OCI-LY1 (cell line): ENCODE results near the gene ZNF329.
"Not testable (repeated sequence)": the region's sequence is repeated elsewhere in the genome, so short reads cannot be mapped to it uniquely, and the experiment has no call there.

Experiments
- H2AFZ ChIP-seq: fragments of 200-600 bp; sonication (generic), shearing (Covaris generic); 2 replicates; pipeline ENCODE4 v1.6.0; 2014; ENCODE audit warnings: antibody characterized with exemption, mild to moderate bottlenecking, low read length
- H3F3A ChIP-seq: fragments of 200-600 bp; sonication (generic), shearing (Covaris generic); 2 replicates; pipeline ENCODE4 v1.6.0; 2014; ENCODE audit warnings: mild to moderate bottlenecking, antibody characterized with exemption, low read length, moderate library complexity; ENCODE audit not compliant: insufficient read depth
- H3K27ac ChIP-seq: fragments of 200-600 bp; sonication (generic); 2 replicates; pipeline ENCODE4 v1.5.1; 2014; ENCODE audit warnings: low read length, mixed run types, mild to moderate bottlenecking, low read depth; ENCODE audit not compliant: poor library complexity, severe bottlenecking
- H3K27me3 ChIP-seq: fragments of 200-600 bp; sonication (generic); 2 replicates; pipeline ENCODE4 v1.6.0; 2014; ENCODE audit warnings: antibody characterized with exemption, mild to moderate bottlenecking, low read length, moderate library complexity; ENCODE audit not compliant: insufficient read depth
- H3K36me3 ChIP-seq: fragments of 200-600 bp; sonication (generic); 2 replicates; pipeline ENCODE4 v1.6.1; 2014; ENCODE audit warnings: mild to moderate bottlenecking, antibody characterized with exemption, low read length, moderate library complexity, mixed read lengths; ENCODE audit not compliant: insufficient read depth
- H3K4me1 ChIP-seq: fragments of 200-600 bp; sonication (generic); 2 replicates; pipeline ENCODE4 v1.5.1; 2014; ENCODE audit warnings: mild to moderate bottlenecking, low read length, moderate library complexity; ENCODE audit not compliant: insufficient read depth, severe bottlenecking
- H3K4me2 ChIP-seq: fragments of 200-600 bp; sonication (generic), shearing (Covaris generic); 2 replicates; pipeline ENCODE4 v1.6.1; 2014; ENCODE audit warnings: low read length
- H3K4me3 ChIP-seq: fragments of 200-600 bp; sonication (generic); 2 replicates; pipeline ENCODE4 v1.5.1; 2014; ENCODE audit warnings: low read length, low read depth, mild to moderate bottlenecking, mixed read lengths; ENCODE audit not compliant: poor library complexity, severe bottlenecking
- H3K79me2 ChIP-seq: fragments of 200-600 bp; shearing (Covaris generic); 2 replicates; pipeline ENCODE4 v1.6.1; 2016; ENCODE audit warnings: mixed run types, low read length, mixed read lengths; ENCODE audit not compliant: insufficient read depth
- H3K9ac ChIP-seq: fragments of 200-600 bp; sonication (generic), shearing (Covaris generic); 2 replicates; pipeline ENCODE4 v1.6.1; 2014; ENCODE audit warnings: mild to moderate bottlenecking, low read length, mixed read lengths
- H3K9me2 ChIP-seq: fragments of 200-600 bp; sonication (generic), shearing (Covaris generic); 2 replicates; pipeline ENCODE4 v1.6.1; 2014; ENCODE audit warnings: low read depth, mild to moderate bottlenecking, low read length, mixed read lengths
- H3K9me3 ChIP-seq: fragments of 200-600 bp; shearing (Covaris generic); 2 replicates; pipeline ENCODE4 v1.6.1; 2014; ENCODE audit warnings: low read length, mixed read lengths
- H4K20me1 ChIP-seq: fragments of 200-600 bp; sonication (generic), shearing (Covaris generic); 2 replicates; pipeline ENCODE4 v1.6.0; 2016; ENCODE audit warnings: mild to moderate bottlenecking, low read length; ENCODE audit not compliant: insufficient read depth
- EZH2 ChIP-seq: fragments of 200-600 bp; sonication (generic), shearing (Covaris generic); IDR thresholded peaks from 2 replicates; pipeline ENCODE4 v1.8.0; 2017; ENCODE audit warnings: borderline replicate concordance, mixed run types, mild to moderate bottlenecking, antibody characterized with exemption, low read length, moderate library complexity, mixed read lengths
- TF ChIP-seq, protein P1 (sequence below): fragments of 200-600 bp; sonication (generic), shearing (Covaris generic); IDR thresholded peaks from 2 replicates; pipeline ENCODE4 v1.5.1; 2017; ENCODE audit warnings: mild to moderate bottlenecking, antibody characterized with exemption, low read length, moderate library complexity, mixed read lengths

The ZNF329 gene

DNA sequence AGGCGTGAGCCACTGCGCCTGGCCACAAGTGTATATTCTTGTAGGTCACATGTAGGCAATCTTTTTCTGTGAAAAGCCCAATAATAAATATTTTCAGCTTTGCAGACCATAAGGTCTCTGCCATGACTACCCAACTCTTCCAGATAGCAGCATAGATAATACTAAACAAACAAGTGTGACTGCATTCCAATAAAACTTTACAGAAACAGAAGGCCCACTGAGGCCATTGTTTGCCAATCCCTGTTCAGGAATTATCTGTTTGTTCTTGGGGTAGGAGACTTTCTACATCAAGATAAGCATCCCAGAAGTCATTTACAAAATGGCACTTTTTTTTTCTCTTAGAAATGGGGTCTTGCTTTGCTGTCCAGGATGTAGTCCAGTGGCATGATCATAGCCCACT, 2.8 kb upstream of the ZNF329 start:
- no peak overlapping the region for H3K4me3 ChIP-seq
- H3K9me3 ChIP-seq: peaks cover 22% of the 10 kb centered on the region
- H3K79me2 ChIP-seq: 0 out of 2 replicates have a peak, but pooled peaks cover 5% of the 10 kb centered on the region
- H3K9me2 ChIP-seq: no peaks in the 10 kb centered on the region
- H3K4me2 ChIP-seq: no peak overlapping the region
- TF ChIP-seq EZH2: no peak
- TF ChIP-seq, protein P1, sequence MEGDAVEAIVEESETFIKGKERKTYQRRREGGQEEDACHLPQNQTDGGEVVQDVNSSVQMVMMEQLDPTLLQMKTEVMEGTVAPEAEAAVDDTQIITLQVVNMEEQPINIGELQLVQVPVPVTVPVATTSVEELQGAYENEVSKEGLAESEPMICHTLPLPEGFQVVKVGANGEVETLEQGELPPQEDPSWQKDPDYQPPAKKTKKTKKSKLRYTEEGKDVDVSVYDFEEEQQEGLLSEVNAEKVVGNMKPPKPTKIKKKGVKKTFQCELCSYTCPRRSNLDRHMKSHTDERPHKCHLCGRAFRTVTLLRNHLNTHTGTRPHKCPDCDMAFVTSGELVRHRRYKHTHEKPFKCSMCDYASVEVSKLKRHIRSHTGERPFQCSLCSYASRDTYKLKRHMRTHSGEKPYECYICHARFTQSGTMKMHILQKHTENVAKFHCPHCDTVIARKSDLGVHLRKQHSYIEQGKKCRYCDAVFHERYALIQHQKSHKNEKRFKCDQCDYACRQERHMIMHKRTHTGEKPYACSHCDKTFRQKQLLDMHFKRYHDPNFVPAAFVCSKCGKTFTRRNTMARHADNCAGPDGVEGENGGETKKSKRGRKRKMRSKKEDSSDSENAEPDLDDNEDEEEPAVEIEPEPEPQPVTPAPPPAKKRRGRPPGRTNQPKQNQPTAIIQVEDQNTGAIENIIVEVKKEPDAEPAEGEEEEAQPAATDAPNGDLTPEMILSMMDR: no peak
- no peaks in the 10 kb centered on the region for H4K20me1 ChIP-seq
- H3K9ac ChIP-seq: no peak overlapping the region
- no peak overlapping the region for H3K27ac ChIP-seq
- H3F3A ChIP-seq: no peaks in the 10 kb centered on the region
- no peaks in the 10 kb centered on the region for H3K27me3 ChIP-seq
- H2AFZ ChIP-seq: no peak overlapping the region
- H3K4me1 ChIP-seq: peaks cover 17% of the 10 kb centered on the region
- peaks cover 6% of the 10 kb centered on the region for H3K36me3 ChIP-seq

DNA sequence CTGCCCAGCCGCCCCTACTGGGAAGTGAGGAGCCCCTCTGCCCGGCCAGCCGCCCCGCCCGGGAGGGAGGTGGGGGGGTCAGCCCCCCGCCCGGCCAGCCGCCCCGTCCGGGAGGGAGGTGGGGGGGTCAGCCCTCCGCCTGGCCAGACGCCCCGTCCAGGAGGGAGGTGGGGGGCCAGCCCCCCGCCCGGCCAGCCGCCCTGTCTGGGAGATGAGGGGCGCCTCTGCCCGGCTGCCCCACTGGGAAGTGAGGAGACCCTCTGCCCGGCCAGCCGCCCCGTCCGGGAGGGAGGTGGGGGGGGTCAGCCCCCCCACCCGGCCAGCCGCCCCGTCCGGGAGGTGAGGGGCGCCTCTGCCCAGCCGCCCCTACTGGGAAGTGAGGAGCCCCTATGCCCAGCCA, 3.1 kb downstream of the ZNF329 start:
- H2AFZ ChIP-seq, H3K79me2 ChIP-seq, H3K9me2 ChIP-seq, H3K4me2 ChIP-seq, H4K20me1 ChIP-seq, H3K27me3 ChIP-seq, H3F3A ChIP-seq, H3K9ac ChIP-seq, H3K4me3 ChIP-seq, H3K27ac ChIP-seq: not testable (repeated sequence)
- Histone ChIP-seq H3K9me3 (peaks cover 33% of the 10 kb centered on the region), H3K36me3 (peaks cover 19% of the 10 kb centered on the region), H3K4me1 (peaks cover 12% of the 10 kb centered on the region)

DNA sequence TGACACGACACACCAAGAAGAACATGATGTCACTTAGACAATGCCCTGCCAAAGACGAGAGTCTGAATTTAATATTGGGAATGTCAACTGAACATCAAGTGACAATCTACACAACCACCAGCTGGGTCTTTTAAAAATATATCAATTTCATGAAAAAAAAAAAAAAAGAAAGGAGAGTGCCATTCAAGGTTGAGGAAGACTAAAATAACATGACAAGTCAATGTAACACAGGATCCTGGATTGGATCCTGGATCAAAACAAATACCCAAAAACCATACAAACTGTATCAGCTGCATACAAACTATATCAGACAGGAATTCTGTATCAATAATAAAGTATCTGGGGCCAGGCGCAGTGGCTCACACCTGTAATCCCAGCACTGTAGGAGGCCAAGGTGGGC, 4.7 kb downstream of the ZNF329 start:
- no peak overlapping the region for H3K27ac ChIP-seq
- no peak for TF ChIP-seq EZH2
- TF ChIP-seq, protein P1: no peak
- H3K4me3 ChIP-seq: no peak overlapping the region
- no peak overlapping the region for H3K4me2 ChIP-seq
- H3K79me2 ChIP-seq: 0 out of 2 replicates have a peak, but pooled peaks cover 5% of the 10 kb centered on the region
- H2AFZ ChIP-seq: no peak overlapping the region
- H3K9me3 ChIP-seq: peaks cover 29% of the 10 kb centered on the region
- peaks cover 8% of the 10 kb centered on the region for H3K4me1 ChIP-seq
- no peaks in the 10 kb centered on the region for H3F3A ChIP-seq
- H3K9ac ChIP-seq: no peak overlapping the region
- H3K36me3 ChIP-seq: peaks cover 34% of the 10 kb centered on the region
- H3K9me2 ChIP-seq: no peaks in the 10 kb centered on the region
- no peaks in the 10 kb centered on the region for H3K27me3 ChIP-seq
- no peaks in the 10 kb centered on the region for H4K20me1 ChIP-seq

DNA sequence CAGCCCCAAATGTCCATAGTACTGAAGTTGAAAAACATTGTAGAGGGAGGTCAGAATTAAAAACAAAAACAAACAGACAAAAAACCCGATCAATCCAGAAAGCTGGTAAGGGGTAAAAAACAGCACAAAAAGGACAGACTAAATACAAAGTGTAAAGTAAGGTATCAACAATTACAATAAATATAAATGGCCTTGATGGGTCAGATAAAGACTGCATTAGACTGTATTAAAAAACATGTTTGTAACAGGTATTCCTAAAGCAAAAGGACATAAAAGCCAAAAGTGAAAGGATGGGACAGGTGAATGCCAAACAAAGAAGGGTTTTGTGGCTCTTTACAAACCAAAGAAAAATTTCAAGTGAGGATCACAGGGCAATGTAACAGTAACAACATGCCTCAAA, 16.3 kb downstream of the ZNF329 start:
- peaks cover 86% of the 10 kb centered on the region for H3K36me3 ChIP-seq

More for the DNA sequence above, 16.3 kb downstream of the ZNF329 start:
- H3K27ac ChIP-seq: no peak overlapping the region
- TF ChIP-seq, protein P1: no peak
- no peak for TF ChIP-seq EZH2
- H3K9me2 ChIP-seq: no peaks in the 10 kb centered on the region
- H4K20me1 ChIP-seq: no peaks in the 10 kb centered on the region
- H3K4me3 ChIP-seq: no peak overlapping the region
- peaks cover 37% of the 10 kb centered on the region for H3K9me3 ChIP-seq
- H3F3A ChIP-seq: no peaks in the 10 kb centered on the region
- no peak overlapping the region for H3K9ac ChIP-seq
- no peaks in the 10 kb centered on the region for H3K4me1 ChIP-seq
- no peak overlapping the region for H2AFZ ChIP-seq
- H3K27me3 ChIP-seq: no peaks in the 10 kb centered on the region
- no peaks in the 10 kb centered on the region for H3K79me2 ChIP-seq
- H3K4me2 ChIP-seq: no peak overlapping the region
